Left ventricle myocardium inferior (tissue), 1 donor: ENCODE measurements around the gene FAM3B. TPM values are rescaled to one million over a fixed set of nuclear protein-coding genes. Genes with fewer than 3 reads are reported as not detected.
A peak's percentile ranks its signal among the peaks of the same experiment; 100 is the strongest.

ENCODE experiments used
- DNase-seq: peaks from one replicate; pipeline ENCODE4 v3.0.0-alpha.2; 2020
- H3K27ac ChIP-seq: fragments of 200-600 bp; replicated peaks from 2 replicates; pipeline ENCODE4 v1.8.0; 2021
- H3K27me3 ChIP-seq: fragments of 200-600 bp; 2 replicates; pipeline ENCODE4 v1.8.0; 2021; ENCODE audit warnings: low read depth
- H3K36me3 ChIP-seq: fragments of 200-600 bp; 2 replicates; pipeline ENCODE4 v1.8.0; 2021
- H3K4me1 ChIP-seq: fragments of 200-600 bp; 2 replicates; pipeline ENCODE4 v1.8.0; 2021
- H3K4me3 ChIP-seq: fragments of 200-600 bp; 2 replicates; pipeline ENCODE4 v1.8.0; 2021; ENCODE audit warnings: mild to moderate bottlenecking, moderate library complexity
- H3K9me3 ChIP-seq: fragments of 200-600 bp; replicated peaks from 2 replicates; pipeline ENCODE4 v1.8.0; 2021
- intact Hi-C: fragments of 100-400 bp; cut with micrococcal nuclease; formaldehyde crosslinking; loops from one replicate; pipeline ENCODE4 v1.11.0; 2022
- total RNA-seq: library from RNA; stranded (reverse); fragmentation: NEBNext Ultra II Directional; extraction: Animal tissue kit (Norgen Biotek cat#: 25700); gene quantifications from one replicate; pipeline ENCODE4 v1.2.1, GENCODE V29; 2021
- TF ChIP-seq, protein P1 (sequence below): fragments of 200-600 bp; IDR thresholded peaks from 2 replicates; pipeline ENCODE4 v1.8.0; 2021; ENCODE audit warnings: antibody characterized with exemption, mild to moderate bottlenecking, borderline replicate concordance
- donor health status: DM: no; HTN: yes; CAD: no; lungs with severe emphysema.

The FAM3B gene
- total RNA-seq, 1 donor from 2014 or later, result not detected

DNA sequence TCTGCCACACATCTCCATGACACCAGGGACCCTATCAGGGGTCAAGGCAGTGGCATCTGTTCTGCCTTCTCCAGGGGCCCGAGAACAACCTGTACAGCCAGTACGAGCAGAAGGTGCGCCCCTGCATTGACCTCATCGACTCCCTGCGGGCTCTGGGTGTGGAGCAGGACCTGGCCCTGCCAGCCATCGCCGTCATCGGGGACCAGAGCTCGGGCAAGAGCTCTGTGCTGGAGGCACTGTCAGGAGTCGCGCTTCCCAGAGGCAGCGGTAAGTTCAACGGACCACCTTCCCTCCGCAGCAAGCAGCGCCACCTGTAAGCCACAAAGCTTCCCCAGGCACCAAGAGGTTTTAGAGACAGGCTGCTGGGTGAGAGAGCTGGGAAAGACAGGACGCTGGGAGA is 61.1 kb downstream of the FAM3B start:
- DNase-seq, result no peak
- Histone ChIP-seq H3K27ac (no peak overlapping the region), H3K4me3 (no peak overlapping the region), H3K9me3 (no peaks in the 10 kb centered on the region), H3K4me1 (no peaks in the 10 kb centered on the region), H3K27me3 (no peaks in the 10 kb centered on the region), H3K36me3 (peaks cover 56% of the 10 kb centered on the region)
- TF ChIP-seq, protein P1, sequence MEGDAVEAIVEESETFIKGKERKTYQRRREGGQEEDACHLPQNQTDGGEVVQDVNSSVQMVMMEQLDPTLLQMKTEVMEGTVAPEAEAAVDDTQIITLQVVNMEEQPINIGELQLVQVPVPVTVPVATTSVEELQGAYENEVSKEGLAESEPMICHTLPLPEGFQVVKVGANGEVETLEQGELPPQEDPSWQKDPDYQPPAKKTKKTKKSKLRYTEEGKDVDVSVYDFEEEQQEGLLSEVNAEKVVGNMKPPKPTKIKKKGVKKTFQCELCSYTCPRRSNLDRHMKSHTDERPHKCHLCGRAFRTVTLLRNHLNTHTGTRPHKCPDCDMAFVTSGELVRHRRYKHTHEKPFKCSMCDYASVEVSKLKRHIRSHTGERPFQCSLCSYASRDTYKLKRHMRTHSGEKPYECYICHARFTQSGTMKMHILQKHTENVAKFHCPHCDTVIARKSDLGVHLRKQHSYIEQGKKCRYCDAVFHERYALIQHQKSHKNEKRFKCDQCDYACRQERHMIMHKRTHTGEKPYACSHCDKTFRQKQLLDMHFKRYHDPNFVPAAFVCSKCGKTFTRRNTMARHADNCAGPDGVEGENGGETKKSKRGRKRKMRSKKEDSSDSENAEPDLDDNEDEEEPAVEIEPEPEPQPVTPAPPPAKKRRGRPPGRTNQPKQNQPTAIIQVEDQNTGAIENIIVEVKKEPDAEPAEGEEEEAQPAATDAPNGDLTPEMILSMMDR, result no peak
- intact Hi-C loops, result no loop called here

DNA sequence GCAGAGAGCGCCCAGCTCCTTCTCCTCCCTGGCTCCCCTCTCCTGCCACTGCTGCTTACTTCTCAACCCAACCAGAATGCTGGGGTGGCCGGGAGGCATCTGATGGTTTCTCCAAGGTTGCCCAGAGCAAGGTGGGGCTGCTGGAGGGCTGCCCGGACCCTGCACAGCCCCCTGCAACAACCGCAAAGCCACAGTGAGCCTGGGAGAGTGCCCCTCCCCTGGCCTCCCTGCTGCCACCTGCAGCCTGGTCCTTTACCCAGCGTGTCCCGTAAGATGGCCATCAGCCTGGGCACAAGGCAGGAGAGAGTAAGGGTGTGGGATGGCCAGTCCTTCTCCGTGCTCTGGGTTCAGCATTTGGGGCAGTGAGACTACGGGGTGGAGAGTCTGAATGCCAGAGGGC is 62.2 kb downstream of the FAM3B start:
- peaks cover 65% of the 10 kb centered on the region for H3K36me3 ChIP-seq
- H3K4me3 ChIP-seq, result no peak overlapping the region
- no peak for DNase-seq
- H3K9me3 ChIP-seq, result no peaks in the 10 kb centered on the region
- H3K27me3 ChIP-seq, result no peaks in the 10 kb centered on the region
- TF ChIP-seq, protein P1, result no peak
- no peaks in the 10 kb centered on the region for H3K4me1 ChIP-seq
- intact Hi-C loops, result no loop called here
- no peak overlapping the region for H3K27ac ChIP-seq

- no peaks in the 10 kb centered on the region for H3K27me3 ChIP-seq
- H3K4me1 ChIP-seq, result no peaks in the 10 kb centered on the region
- TF ChIP-seq, protein P1, result no peak
- no peak for DNase-seq
- H3K27ac ChIP-seq, result no peak overlapping the region
- intact Hi-C loops, result no loop called here
- peaks cover 69% of the 10 kb centered on the region for H3K36me3 ChIP-seq
- H3K9me3 ChIP-seq, result no peaks in the 10 kb centered on the region
- no peak overlapping the region for H3K4me3 ChIP-seq
Measured at GRCh38 chr21:41379901-41380300, 63.3 kb downstream of the FAM3B start.

DNA sequence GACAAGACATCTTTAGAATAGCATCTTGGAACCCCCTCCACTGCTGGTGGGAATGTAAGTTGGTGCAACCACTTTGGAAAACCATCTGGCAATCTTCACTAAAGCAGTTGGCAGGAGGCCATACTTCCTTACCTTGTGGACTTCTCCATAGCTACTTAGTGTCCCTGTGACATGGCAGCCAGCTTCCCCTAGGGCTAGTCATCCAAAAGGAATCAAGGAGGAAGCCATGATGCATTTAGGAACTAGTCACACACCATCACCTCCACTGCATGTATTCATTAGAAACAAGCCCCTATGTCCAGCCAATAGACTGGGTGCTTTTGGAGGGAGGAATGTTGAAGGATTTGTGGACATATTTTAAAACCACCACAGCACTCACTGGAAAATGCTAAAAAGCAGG is 65.1 kb downstream of the FAM3B start:
- Histone ChIP-seq H3K36me3 (peaks cover 73% of the 10 kb centered on the region), H3K4me1 (no peaks in the 10 kb centered on the region), H3K27ac (no peak overlapping the region), H3K27me3 (no peaks in the 10 kb centered on the region), H3K9me3 (no peaks in the 10 kb centered on the region), H3K4me3 (no peak overlapping the region)
- TF ChIP-seq, protein P1, result no peak
- no peak for DNase-seq
- intact Hi-C loops, result no loop called here

DNA sequence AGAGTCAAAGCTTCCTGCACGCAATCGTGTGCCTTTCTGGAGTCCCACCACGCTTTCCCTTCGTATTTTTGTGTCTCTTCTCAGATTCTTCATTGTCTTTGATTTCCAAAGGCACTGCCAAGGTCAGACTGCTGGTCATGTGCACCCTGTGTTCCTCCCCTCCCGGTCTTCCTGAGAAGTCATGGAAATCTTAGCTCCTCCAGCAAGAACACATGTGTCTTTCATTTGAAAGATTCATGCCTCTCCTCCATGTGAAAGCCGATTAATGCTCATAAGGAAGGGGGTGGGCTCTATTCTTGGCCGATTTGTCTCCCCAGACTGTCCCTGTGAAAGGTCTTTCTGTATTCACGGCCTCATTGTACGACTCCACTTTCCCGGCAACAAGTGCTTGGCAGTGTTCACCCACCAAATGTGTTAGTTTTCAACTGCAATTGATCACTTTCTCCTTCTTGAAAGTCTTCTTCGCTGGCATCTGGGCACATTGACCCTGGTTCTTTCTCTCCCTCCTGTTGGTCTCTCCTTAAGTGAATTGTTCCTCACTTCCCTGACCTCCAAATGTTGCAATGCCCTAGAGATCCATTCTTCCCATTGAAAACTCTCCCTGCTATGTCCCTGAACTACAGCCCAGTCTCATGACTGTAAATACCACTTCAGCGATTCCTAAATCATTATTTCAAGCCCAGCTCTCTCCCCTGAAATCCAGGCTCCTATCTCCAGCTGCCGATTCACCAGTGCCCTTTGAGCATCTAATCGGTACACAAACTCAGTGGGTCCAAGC is 70.6 kb downstream of the FAM3B start:
- no peak for DNase-seq
- peaks cover 45% of the 10 kb centered on the region for H3K36me3 ChIP-seq
- intact Hi-C loops, result no loop called here
- no peak overlapping the region for H3K4me3 ChIP-seq
- TF ChIP-seq, protein P1, result no peak
- H3K9me3 ChIP-seq, result no peaks in the 10 kb centered on the region
- H3K27me3 ChIP-seq, result no peaks in the 10 kb centered on the region
- peak overlapping the region; percentile 33 for H3K27ac ChIP-seq
- no peaks in the 10 kb centered on the region for H3K4me1 ChIP-seq
